Measurements from ENCODE around the gene TBC1D4.

Gene TBC1D4

GRCh38 chr13:75511051-75511625 is 29.2 kb upstream of the TBC1D4 start:
- Histone ChIP-seq H4K91ac (ENCODE audit: low read length) (no peak overlapping the region), H3K4me1 (ENCODE audit: control insufficient read depth, insufficient read depth, low read depth, low read length) (no peaks in the 10 kb centered on the region), H3K4ac (ENCODE audit: low read depth in 1 of 2, low read length in 2 of 2) (no peak overlapping the region), H3K4me2 (ENCODE audit: low read length, poor library complexity, severe bottlenecking) (no peak overlapping the region), H4K8ac (ENCODE audit: low read length) (no peak overlapping the region), H2AK5ac (ENCODE audit: low read length, severe bottlenecking) (no peak overlapping the region), H3K27ac (ENCODE audit: low read length, poor library complexity, severe bottlenecking) (no peak overlapping the region), H2BK120ac (ENCODE audit: low read depth, low read length) (no peak overlapping the region), H3K9me3 (ENCODE audit: control insufficient read depth, low read length) (no peaks in the 10 kb centered on the region), H2BK15ac (ENCODE audit: low read depth, poor library complexity, severe bottlenecking) (no peak overlapping the region), H3K36me3 (ENCODE audit: control insufficient read depth in 1 of 2, insufficient read depth in 2 of 2, low read depth in 1 of 2, low read length in 2 of 2) (no peaks in the 10 kb centered on the region), H3K18ac (ENCODE audit: low read depth in 1 of 2, low read length in 2 of 2) (no peak overlapping the region), H3K79me1 (replicated peaks; ENCODE audit: low read length, poor library complexity, severe bottlenecking) (no peaks in the 10 kb centered on the region), H3K4me3 (ENCODE audit: insufficient read depth in 1 of 2, low read depth in 1 of 2, low read length in 2 of 2) (no peak overlapping the region), H3K23ac (ENCODE audit: low read length in 2 of 2) (no peak overlapping the region), H3K27me3 (ENCODE audit: control insufficient read depth in 1 of 2, insufficient read depth in 1 of 2, low read length in 2 of 2) (no peaks in the 10 kb centered on the region), H3K9ac (ENCODE audit: low read length) (no peak overlapping the region), H2BK12ac (ENCODE audit: low read length in 2 of 2) (no peak overlapping the region), H3K14ac (ENCODE audit: low read length in 2 of 2) (no peak overlapping the region), H2BK5ac (ENCODE audit: low read depth, low read length, poor library complexity, severe bottlenecking) (no peak overlapping the region), H2AFZ (ENCODE audit: low read depth, low read length) (no peak overlapping the region)
- WGBS, result 100% methylated on average over 1 of the region's 3 CpGs
- DNase-seq, result no peak

GRCh38 chr13:75508002-75508548 is 26.1 kb upstream of the TBC1D4 start:
- no peak overlapping the region for H3K14ac ChIP-seq (ENCODE audit: low read length in 2 of 2)
- H2BK12ac ChIP-seq (ENCODE audit: low read length in 2 of 2), result no peak overlapping the region
- no peak overlapping the region for H4K91ac ChIP-seq (ENCODE audit: low read length)
- H3K4me3 ChIP-seq (ENCODE audit: insufficient read depth in 1 of 2, low read depth in 1 of 2, low read length in 2 of 2), result no peak overlapping the region
- H2AFZ ChIP-seq (ENCODE audit: low read depth, low read length), result no peak overlapping the region
- H3K4me2 ChIP-seq (ENCODE audit: low read length, poor library complexity, severe bottlenecking), result no peak overlapping the region
- H3K4me1 ChIP-seq (ENCODE audit: control insufficient read depth, insufficient read depth, low read depth, low read length), result no peaks in the 10 kb centered on the region
- no peaks in the 10 kb centered on the region for H3K79me1 ChIP-seq (replicated peaks; ENCODE audit: low read length, poor library complexity, severe bottlenecking)
- no peak overlapping the region for H3K4ac ChIP-seq (ENCODE audit: low read depth in 1 of 2, low read length in 2 of 2)
- H3K36me3 ChIP-seq (ENCODE audit: control insufficient read depth in 1 of 2, insufficient read depth in 2 of 2, low read depth in 1 of 2, low read length in 2 of 2), result no peaks in the 10 kb centered on the region
- H2BK120ac ChIP-seq (ENCODE audit: low read depth, low read length), result no peak overlapping the region
- H3K23ac ChIP-seq (ENCODE audit: low read length in 2 of 2), result no peak overlapping the region
- no peaks in the 10 kb centered on the region for H3K27me3 ChIP-seq (ENCODE audit: control insufficient read depth in 1 of 2, insufficient read depth in 1 of 2, low read length in 2 of 2)
- H3K27ac ChIP-seq (ENCODE audit: low read length, poor library complexity, severe bottlenecking), result no peak overlapping the region
- 92% methylated on average over 6 of the region's 6 CpGs for WGBS
- no peak overlapping the region for H4K8ac ChIP-seq (ENCODE audit: low read length)
- H3K9ac ChIP-seq (ENCODE audit: low read length), result no peak overlapping the region
- H2BK5ac ChIP-seq (ENCODE audit: low read depth, low read length, poor library complexity, severe bottlenecking), result no peak overlapping the region
- no peaks in the 10 kb centered on the region for H3K9me3 ChIP-seq (ENCODE audit: control insufficient read depth, low read length)
- DNase-seq, result no peak
- no peak overlapping the region for H2BK15ac ChIP-seq (ENCODE audit: low read depth, poor library complexity, severe bottlenecking)
- no peak overlapping the region for H2AK5ac ChIP-seq (ENCODE audit: low read length, severe bottlenecking)
- H3K18ac ChIP-seq (ENCODE audit: low read depth in 1 of 2, low read length in 2 of 2), result no peak overlapping the region

- Histone ChIP-seq H3K9ac (ENCODE audit: low read length) (no peak overlapping the region), H3K79me1 (replicated peaks; ENCODE audit: low read length, poor library complexity, severe bottlenecking) (no peaks in the 10 kb centered on the region), H3K4me1 (ENCODE audit: control insufficient read depth, insufficient read depth, low read depth, low read length) (no peaks in the 10 kb centered on the region), H3K9me3 (ENCODE audit: control insufficient read depth, low read length) (no peaks in the 10 kb centered on the region), H3K4me3 (ENCODE audit: insufficient read depth in 1 of 2, low read depth in 1 of 2, low read length in 2 of 2) (no peak overlapping the region), H4K8ac (ENCODE audit: low read length) (no peak overlapping the region), H2BK5ac (ENCODE audit: low read depth, low read length, poor library complexity, severe bottlenecking) (no peak overlapping the region), H3K23ac (ENCODE audit: low read length in 2 of 2) (no peak overlapping the region), H3K4me2 (ENCODE audit: low read length, poor library complexity, severe bottlenecking) (no peak overlapping the region), H2AK5ac (ENCODE audit: low read length, severe bottlenecking) (no peak overlapping the region), H2BK12ac (ENCODE audit: low read length in 2 of 2) (no peak overlapping the region), H4K91ac (ENCODE audit: low read length) (no peak overlapping the region), H2AFZ (ENCODE audit: low read depth, low read length) (no peak overlapping the region), H3K18ac (ENCODE audit: low read depth in 1 of 2, low read length in 2 of 2) (no peak overlapping the region), H3K27me3 (ENCODE audit: control insufficient read depth in 1 of 2, insufficient read depth in 1 of 2, low read length in 2 of 2) (no peaks in the 10 kb centered on the region), H3K36me3 (ENCODE audit: control insufficient read depth in 1 of 2, insufficient read depth in 2 of 2, low read depth in 1 of 2, low read length in 2 of 2) (no peaks in the 10 kb centered on the region), H3K27ac (ENCODE audit: low read length, poor library complexity, severe bottlenecking) (no peak overlapping the region), H3K14ac (ENCODE audit: low read length in 2 of 2) (no peak overlapping the region), H2BK15ac (ENCODE audit: low read depth, poor library complexity, severe bottlenecking) (no peak overlapping the region), H2BK120ac (ENCODE audit: low read depth, low read length) (no peak overlapping the region), H3K4ac (ENCODE audit: low read depth in 1 of 2, low read length in 2 of 2) (no peak overlapping the region)
- no peak for DNase-seq
- 96% methylated on average over 8 of the region's 10 CpGs for WGBS
Measured at GRCh38 chr13:75507027-75508001, 25.3 kb upstream of the TBC1D4 start.

- Histone ChIP-seq H2AFZ (ENCODE audit: low read depth, low read length) (no peak overlapping the region), H4K8ac (ENCODE audit: low read length) (no peak overlapping the region), H3K23ac (ENCODE audit: low read length in 2 of 2) (no peak overlapping the region), H3K9me3 (ENCODE audit: control insufficient read depth, low read length) (no peaks in the 10 kb centered on the region), H3K27me3 (ENCODE audit: control insufficient read depth in 1 of 2, insufficient read depth in 1 of 2, low read length in 2 of 2) (no peaks in the 10 kb centered on the region), H3K9ac (ENCODE audit: low read length) (no peak overlapping the region), H3K4me1 (ENCODE audit: control insufficient read depth, insufficient read depth, low read depth, low read length) (no peaks in the 10 kb centered on the region), H2BK15ac (ENCODE audit: low read depth, poor library complexity, severe bottlenecking) (no peak overlapping the region), H3K79me1 (replicated peaks; ENCODE audit: low read length, poor library complexity, severe bottlenecking) (no peaks in the 10 kb centered on the region), H3K4ac (ENCODE audit: low read depth in 1 of 2, low read length in 2 of 2) (no peak overlapping the region), H3K4me2 (ENCODE audit: low read length, poor library complexity, severe bottlenecking) (no peak overlapping the region), H3K36me3 (ENCODE audit: control insufficient read depth in 1 of 2, insufficient read depth in 2 of 2, low read depth in 1 of 2, low read length in 2 of 2) (no peaks in the 10 kb centered on the region), H2BK5ac (ENCODE audit: low read depth, low read length, poor library complexity, severe bottlenecking) (no peak overlapping the region), H3K14ac (ENCODE audit: low read length in 2 of 2) (no peak overlapping the region), H3K18ac (ENCODE audit: low read depth in 1 of 2, low read length in 2 of 2) (no peak overlapping the region), H2AK5ac (ENCODE audit: low read length, severe bottlenecking) (no peak overlapping the region), H2BK120ac (ENCODE audit: low read depth, low read length) (no peak overlapping the region), H3K27ac (ENCODE audit: low read length, poor library complexity, severe bottlenecking) (no peak overlapping the region), H4K91ac (ENCODE audit: low read length) (no peak overlapping the region), H2BK12ac (ENCODE audit: low read length in 2 of 2) (no peak overlapping the region), H3K4me3 (ENCODE audit: insufficient read depth in 1 of 2, low read depth in 1 of 2, low read length in 2 of 2) (no peak overlapping the region)
- 100% methylated on average over 1 of the region's 1 CpG for WGBS
- DNase-seq, result no peak
Measured at GRCh38 chr13:75506018-75506417, 24.0 kb upstream of the TBC1D4 start.
